HTR-8/SVneo (cell line): ENCODE measurements around the gene C1orf167.
"Not testable (repeated sequence)": the region's sequence is repeated elsewhere in the genome, so short reads cannot be mapped to it uniquely, and the experiment has no call there.

ENCODE experiments used
- DNase-seq: peaks from one replicate; pipeline ENCODE4 v3.0.0; 2011; ENCODE audit warnings: low spot score, mixed read lengths; ENCODE audit not compliant: insufficient read length
- FAIRE-seq: peaks from 2 replicates; lab custom pipeline; 2011; peaks lifted over from hg19 to GRCh38; lab: Jason Lieb, UNC

Gene C1orf167

DNA sequence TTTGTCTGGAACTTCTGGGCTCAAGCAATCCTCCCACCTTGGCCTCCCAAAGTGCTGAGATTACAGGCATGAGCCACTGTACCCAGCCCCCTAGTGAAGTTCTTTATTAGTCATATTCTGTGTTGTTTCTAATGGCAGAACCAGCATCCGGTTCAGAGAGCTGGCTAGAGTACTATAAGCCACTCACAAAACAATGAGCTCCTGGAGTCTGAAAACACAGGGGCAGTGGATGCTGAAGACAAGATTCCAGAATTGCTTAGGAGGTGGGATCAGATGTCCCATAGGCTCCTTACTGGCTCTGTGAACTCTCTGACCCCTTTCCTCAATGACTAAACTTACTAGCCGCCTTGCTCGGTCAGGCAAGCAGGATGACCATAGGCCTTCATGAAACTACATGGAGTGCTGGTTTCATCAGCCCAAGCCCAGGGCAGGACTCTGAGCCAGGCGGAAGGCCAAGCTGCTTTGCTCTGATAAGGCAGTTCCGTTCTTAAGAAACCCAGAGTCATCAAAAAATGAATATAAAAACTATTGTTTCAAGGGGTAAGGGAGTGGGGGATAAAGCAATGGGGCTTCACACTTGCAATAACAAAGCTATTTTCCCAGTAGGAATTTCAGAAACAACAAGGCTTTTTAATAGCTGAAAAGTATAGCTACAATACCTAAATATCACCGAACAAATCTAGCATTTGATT lies 35.7 kb downstream of the C1orf167 start:
- DNase-seq (no peak), FAIRE-seq (no peak)

DNA sequence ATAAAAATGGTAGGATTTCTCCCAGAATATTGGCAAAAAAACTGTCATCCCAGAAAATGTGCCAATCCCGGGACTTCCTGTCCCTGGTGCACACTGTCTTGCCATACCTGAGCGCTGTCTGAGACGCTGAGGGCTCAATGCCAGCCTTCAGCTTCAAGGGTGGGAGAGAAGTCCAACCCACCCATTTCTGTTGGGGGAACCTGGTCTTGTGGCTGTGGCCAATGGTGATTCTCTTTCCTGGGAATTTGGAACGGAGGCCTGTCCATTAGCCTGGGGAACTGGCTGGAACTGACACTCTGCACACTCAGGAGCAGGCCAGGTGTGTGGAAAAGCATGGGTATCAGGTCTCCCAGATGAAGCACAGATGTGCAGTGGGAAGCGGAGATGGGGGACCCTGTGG lies 37.1 kb downstream of the C1orf167 start:
- no peak for FAIRE-seq
- no peak for DNase-seq

DNA sequence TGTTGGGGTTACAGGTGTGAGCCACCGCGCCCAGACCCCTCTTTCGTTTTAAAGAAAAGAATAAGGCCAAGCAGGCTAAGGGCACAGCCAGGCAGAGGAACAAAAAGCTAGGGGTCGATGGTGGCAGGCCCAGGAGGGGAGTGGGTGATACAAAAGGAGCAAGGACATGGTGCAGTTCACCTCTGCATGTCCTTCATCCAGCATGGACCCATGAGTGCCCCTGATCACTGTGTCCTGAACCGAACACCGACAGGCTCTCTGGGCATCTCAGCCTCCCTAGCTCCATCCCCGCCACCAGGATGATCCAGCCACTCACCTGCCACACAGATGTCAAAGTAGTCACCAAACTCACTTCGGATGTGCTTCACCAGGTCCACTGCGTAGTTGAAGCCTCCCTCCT lies 37.9 kb downstream of the C1orf167 start:
- DNase-seq (no peak), FAIRE-seq (no peak)

DNA sequence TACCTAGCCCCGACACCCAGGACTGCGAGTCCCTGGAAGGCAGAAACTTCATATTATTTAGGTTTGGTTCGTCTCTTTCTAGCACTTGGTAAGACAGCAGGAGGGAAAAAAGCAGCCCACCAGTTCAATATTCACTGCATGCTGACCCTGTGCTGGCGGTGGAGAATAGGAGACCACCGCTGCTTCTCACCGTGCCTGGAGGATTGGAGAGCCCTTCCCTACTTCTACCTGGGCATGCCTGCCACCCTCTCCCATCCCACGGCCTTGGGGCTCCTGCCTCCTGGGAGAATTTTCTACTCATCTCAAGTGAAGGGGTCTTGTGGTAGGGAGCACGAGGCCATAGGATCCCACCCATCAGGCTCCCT lies 38.4 kb downstream of the C1orf167 start:
- FAIRE-seq, result no peak
- no peak for DNase-seq

DNA sequence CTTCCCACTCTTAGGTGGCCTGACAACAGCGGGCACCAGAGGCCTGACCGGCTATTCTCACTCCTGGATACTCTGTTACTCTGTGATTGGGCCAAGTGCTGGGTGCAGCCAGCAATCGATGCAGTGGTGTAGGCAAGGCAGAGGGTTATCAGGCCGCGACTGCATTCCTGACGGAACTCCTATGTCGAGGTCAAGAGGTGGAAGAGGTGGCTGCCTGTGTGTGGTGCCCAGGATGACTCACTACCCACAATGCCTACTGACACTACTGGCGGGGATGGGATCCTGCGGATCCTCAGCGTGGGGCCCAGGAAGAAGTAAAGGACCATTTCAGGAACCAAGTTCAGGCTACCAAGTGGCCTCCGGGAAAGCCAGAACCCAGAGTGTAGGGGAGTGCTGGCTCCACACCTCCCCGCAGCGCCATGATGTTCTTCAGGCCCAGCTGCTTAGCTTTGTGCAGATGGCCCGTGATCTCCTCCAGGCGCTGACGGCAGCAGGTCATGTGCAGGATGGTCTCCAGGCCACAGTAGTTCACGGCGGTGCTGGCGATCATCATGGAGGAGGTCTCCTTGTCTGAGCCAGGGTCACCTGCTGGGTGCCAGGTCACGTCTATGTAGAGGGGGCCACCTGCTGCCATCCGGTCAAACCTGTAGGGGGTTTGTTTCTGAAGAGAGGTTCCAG lies 38.9 kb downstream of the C1orf167 start:
- FAIRE-seq (no peak), DNase-seq (no peak)

DNA sequence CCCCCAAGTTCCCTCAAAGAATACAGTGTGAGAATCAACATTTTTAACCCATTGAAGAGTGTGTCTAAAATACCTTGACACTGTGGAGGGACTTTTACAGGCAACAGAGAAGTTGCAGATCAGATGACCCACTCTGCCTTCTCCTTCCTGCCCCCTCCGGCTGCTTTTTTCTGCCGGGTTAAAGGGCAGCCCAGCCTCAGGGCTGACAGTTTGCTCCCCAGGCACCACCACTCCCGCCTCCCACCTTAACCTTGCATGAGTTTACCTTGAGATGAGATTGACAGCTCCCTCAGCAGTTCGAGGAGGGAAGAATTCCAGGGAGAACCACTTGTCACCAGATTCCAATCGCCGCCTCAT lies 40.6 kb downstream of the C1orf167 start:
- FAIRE-seq, result no peak
- DNase-seq, result no peak

DNA sequence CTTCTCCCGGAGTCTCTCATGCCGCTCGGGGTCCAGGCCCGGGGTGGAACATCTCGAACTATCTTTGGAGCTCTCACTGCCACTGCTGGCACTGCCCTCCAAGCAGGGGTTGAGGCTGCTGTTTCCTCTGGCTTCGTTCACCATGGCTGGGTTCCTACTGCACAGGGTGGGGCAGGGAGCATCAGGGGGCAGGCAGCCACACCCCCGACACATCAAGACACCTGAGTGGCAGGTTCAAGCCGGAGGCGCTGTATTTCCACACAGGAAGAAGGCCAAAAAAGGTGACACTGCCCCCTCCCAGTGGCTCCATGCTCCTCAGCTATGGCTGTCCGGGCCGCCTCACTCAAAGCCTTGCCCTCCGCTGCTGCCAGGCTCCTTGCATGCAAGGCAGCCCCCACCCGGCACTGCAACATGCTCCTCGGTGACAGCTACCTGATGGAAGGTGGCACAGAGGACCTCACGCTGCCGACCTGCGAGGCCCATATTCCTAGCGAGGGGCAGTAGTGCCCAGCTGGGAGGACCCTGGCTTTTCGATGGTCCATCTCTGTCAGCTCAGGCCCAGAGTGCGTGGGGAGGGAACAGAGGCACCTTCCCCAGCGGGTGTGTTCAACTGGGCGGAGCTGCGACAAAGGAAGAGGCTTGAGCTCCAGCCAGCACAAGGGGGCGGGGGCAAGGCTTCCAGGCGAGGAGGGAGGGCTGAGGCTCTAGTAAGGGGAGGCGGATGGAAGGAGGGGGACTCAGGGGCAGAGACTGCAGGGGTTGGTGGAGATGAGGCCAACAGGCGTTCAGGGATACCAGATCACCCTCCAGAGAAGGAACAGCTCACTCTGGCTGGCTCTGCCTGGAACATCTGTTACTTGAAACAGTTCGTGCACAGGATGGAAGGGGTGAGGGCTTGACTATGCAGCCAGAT lies 41.2 kb downstream of the C1orf167 start:
- peak; percentile 75 for DNase-seq

DNA sequence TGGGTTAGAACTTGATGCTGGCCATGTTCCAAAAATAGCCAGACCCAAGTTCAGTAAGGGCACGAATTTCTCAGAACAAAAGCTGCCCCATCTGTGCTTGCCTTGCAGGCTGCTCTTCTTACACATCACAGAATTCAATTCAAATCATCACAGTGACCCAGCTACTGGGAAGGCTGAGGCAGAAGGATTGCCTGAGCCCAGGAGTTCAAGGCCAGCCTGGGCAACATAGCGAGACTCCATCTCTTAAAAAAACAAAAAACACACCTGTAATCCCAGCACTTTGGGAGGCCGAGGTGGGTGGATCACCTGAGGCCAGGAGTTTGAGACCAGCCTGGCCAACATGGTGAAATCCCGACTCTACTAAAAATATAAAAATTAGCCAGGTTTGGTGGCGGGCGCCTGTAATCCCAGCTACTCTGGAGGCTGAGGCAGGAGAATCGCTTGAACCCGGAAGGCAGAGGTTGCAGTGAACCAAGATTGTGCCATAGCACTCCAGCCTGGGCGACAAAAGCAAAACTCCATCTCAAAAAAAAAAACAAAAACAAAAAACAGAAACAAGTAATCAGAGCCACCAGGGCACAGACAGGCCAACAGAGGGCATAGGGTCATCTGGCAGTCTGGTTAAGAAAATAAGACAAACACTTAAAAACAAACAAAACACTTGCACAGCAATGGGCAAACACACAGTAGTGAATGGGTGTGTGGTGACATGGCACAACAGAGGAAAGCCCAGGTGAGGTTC lies 42.1 kb downstream of the C1orf167 start:
- not testable (repeated sequence) for FAIRE-seq, DNase-seq

More for the DNA sequence above, 41.2 kb downstream of the C1orf167 start:
- peak; percentile 31 for FAIRE-seq

DNA sequence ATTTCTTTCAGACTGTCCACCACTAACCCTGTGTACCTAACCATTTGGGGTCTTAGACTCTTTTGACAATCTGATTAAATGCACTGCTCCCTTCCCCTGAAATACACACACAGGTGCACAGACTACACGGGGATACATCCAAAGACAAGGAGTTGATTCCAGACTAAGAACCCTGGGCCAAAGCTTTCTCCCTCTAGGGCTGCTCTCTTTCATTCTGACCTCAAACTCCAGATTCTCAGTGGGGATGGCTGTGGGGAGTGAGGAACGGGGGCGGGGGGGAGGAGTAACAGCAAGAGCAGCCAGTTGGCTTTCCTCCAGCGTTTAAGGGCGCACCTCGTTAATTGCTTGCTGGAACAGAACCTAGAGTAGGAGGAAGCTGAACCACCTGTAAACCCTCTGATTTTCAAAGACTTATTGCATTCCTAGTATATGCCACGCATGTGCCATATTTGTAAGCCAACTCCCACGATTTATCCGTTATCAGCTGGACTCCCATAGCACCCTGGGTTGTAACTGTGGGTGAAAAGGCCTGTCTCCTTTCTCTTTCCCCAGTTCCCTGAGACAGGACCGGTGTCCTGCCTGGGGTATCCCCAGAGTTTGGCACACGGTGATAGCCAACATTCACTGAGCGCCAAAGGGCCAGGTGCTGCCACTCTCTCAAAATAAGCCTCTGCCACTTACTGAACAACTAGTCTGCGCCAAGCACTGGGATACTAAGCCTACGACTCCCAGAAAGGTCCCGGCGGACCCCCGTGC lies 42.9 kb downstream of the C1orf167 start:
- DNase-seq, result no peak
- FAIRE-seq, result no peak

DNA sequence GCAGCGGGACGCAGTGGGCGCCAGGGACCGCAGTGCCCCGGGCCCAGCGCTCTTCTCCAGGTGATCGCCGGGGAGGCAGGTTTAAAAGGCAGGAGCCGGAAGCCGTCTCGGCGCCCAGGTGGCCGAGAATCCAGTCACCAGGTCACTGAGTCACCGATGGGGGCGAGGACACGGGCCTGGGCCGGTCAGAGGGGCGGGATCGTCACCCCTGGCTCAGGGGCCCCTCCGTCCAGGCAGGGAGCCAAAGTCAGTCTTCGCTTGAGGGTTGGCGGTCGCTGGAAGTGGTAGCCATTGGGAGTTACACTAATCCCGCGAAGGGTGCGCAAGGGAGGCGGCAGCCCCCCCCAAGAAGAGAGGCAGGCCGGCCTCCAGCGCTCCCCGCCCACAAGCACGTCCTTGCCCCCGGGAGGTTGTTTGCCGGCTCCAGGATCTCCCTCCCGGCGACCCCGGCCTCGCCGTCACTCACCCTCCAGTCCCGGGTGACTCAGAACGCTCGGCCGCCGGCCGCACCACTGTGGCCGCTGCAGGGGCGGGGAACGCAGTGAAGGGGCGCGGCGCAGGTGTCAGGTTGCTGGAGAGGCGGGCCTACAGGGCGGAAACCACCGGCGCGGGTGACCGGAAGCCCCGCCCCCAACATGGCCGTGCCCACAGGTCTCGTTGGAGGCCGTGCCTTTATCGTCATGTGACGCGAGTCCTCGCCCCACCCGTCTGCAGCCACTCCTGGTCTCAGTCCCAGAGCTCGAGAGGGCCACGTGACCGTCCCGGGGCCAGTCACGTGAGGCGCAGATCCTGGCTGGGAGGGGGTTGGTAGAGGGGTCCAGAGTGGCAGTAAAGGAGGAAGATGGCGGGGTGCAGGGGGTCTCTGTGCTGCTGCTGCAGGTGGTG lies 43.7 kb downstream of the C1orf167 start, which contains the start of the genes CLCN6 and MTHFR:
CLCN6 (plus strand) TSS at position 770 of the 885 bp plus-strand sequence; CDS start at position 842, 72 bp downstream.
MTHFR (minus strand) TSS at position 543 of the 885 bp plus-strand sequence. CDS start 2,848 bp downstream, outside the sequence.
- DNase-seq (peak; percentile 99), FAIRE-seq (peak; percentile 92)

DNA sequence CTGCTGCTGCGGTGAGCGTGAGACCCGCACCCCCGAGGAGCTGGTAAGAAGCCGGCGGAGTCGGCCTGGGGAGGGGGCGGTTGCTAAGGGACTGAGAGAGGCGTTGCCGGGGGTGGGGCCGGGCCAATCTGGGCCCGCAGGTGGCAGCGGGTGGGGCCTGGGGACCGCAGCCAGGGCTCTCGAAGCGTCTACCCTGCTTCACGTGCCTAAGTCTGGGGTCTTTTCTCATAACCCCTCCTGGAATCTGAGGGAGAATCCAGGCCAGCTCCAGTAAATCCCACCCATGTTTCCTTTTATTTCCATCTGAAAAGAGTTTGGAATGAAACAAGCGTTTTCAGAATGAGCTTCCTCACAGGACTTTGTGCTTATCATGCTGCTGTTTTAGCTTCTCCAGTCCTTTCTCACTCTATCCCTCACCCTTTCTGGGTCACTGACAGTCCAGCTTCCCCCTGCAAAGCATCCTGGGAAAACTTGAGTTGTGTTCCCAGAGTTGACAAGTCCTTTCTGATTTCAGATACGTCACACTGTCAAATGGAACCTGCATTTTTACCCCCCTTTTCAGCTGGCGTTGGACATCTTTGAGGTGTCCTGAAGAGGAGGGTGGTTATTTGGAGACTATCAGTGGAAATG lies 44.4 kb downstream of the C1orf167 start:
- DNase-seq (peak; percentile 49), FAIRE-seq (no peak)

DNA sequence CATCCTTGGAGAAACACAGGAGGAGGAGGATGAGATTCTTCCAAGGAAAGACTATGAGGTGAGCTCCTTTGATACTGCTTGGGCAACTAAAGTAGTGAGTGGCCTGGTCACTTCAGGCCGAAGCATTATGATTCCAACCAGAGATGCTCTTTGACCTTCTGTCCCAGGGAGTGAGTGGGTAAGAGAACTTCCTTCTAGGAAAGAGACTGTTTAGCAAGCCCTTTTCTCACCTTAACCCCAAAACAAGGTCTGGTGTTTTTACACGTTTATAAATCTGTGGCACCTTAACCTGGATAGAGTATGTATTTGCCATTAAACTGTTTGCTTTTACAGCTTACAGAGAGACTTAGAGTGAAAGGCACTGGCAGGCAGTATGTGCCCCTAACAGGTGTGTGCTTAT lies 45.1 kb downstream of the C1orf167 start:
- DNase-seq (no peak), FAIRE-seq (no peak)

DNA sequence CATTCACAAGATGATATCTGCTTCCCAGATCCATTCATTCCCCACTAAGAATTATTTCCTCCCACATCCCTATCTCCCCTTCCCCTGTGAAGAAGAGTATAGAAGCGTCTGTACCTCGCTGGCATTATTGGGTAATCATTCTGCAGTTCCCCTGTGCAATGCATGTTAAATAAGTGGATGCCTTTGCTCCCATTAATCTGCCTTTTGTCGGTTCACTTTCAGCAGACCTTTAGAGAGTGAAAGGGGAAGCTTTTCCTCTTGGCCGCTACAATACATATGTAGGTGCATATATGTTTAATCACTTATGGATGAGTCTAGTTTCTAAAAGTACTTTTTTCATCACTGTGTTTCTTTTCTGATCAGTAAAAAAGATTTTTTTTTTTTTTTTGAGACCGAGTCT lies 51.0 kb downstream of the C1orf167 start:
- FAIRE-seq (no peak), DNase-seq (no peak)

DNA sequence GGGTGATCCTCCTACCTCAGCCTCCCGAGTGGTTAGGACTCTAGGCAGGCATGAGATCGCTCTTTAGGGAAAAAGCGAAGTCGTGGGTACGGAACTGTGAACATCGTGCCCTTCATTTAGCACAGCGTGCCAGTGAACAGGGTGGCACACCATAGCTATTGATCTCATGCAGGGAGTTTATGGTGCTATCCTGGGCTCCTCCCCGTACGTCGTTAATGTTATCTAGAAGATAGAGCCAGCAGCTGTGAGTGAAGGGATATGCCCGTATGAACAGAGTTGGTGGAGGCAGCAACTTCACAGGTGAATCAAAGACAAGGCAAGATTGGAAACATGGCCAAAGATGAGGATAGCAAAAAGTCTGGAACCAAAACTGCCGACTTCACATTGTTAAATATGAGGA lies 55.2 kb downstream of the C1orf167 start:
- no peak for DNase-seq
- no peak for FAIRE-seq

DNA sequence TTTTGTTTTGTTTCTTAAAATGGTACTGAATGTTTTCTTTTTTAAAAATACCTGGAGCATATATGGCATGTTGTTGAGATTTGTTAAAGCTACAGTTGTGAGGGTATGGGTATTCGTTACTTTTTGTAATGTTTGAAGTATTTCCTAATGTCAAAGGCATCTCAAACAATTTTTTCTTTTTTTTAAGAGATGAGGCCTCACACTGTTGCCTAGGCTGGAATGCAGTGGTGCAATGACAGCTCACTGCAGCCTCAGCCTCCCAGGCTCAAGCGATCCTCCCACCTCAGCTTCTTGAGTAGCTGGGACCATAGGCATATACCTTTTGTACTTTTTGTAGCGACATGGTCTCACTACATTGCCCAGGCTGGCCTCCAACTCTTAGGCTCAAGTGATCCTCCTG lies 60.1 kb downstream of the C1orf167 start:
- FAIRE-seq, result no peak
- DNase-seq, result no peak

DNA sequence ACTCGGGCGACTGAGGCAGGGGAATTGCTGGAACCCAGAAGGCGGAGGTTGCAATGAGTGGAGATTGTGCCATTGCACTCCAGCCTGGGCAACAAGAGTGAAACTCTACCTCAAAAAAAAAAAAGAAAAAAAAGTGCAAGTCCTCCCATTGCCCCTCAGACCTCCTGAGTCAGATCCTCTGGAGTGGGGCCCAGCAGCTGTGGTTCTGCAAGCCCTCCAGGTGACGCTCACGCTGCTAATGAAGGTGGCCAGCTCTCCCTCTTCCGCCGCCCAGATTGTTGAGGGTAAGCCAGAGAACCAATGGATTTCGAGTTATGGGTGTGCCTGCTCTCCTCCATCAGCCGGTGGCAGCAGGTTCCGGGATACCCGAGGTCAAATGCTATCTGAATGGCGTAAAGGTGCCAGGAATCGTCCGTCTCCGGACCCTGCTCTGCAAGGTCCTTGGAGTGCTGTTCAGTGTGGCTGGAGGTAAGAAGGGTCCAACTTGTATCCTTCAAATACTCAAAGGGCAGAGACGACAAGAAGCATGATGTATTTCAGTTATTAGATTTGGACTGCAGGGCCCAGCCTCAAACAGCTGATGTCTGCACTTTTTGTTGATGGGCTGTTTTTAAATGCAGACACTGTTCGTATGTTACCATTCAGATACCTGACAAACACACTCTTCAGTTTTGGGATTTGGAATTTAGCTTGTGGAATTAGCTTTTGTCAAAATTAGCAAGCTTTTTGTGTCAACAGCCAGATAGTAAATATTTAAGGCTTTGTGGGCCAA lies 61.6 kb downstream of the C1orf167 start:
- DNase-seq (no peak), FAIRE-seq (no peak)

DNA sequence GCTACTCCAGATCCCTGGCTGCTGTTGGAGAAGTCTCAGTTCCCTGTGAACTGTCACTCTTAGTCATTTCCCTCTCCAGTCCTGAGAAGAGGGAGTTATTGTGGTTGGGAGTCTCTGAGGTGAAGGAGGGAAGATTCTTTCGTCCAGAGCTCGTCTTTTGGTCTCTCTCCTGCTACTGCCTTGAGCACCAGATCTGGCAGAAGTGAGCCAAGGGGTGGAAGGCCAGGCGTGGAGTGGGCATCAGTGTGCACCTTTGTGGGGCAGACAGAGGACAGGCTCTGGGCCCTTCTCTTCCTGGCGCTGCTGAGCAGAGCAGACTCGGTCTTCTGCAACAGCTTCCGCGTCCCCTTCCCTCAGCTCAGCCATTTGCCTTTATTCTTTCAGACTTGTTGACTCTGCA lies 63.1 kb downstream of the C1orf167 start:
- no peak for DNase-seq
- no peak for FAIRE-seq
